SK-N-SH (cell line): ENCODE results near the gene WDR90. TPM values are rescaled to one million over a fixed set of nuclear protein-coding genes. Genes with fewer than 3 reads are reported as not detected.

Experiments used
- CTCF ChIA-PET: fragments of 300-600, 350-600 bp; formaldehyde crosslinking; extraction: SDS; loops from one replicate; lab custom pipeline; 2021; lab: Yijun Ruan, JAX
- POLR2A ChIA-PET: fragments of 350-600 bp; sonication (Branson Sonifier 250); formaldehyde crosslinking; extraction: SDS; loops from one replicate; lab custom pipeline; 2020; ENCODE audit warnings: antibody characterized with exemption, inconsistent platforms; lab: Yijun Ruan, JAX
- DNase-seq: peaks from one replicate; pipeline ENCODE4 v3.0.0; 2012
- H2AFZ ChIP-seq: fragments of 200-600 bp; sonication (generic); 2 replicates; pipeline ENCODE4 v1.8.1; 2016; ENCODE audit warnings: antibody characterized with exemption, mild to moderate bottlenecking, low read depth
- H3F3A ChIP-seq: fragments of 200-600 bp; sonication (generic); replicated peaks from 2 replicates; pipeline ENCODE3; 2016; ENCODE audit warnings: antibody characterized with exemption, mild to moderate bottlenecking; ENCODE audit not compliant: insufficient read depth
- H3K27ac ChIP-seq, 2 experiments: fragments of 200-500 bp in 1 of 2; fragments of 200-600 bp in 1 of 2; sonication (Bioruptor generic) in 1 of 2; sonication (generic), shearing (Covaris generic) in 1 of 2; 2 replicates each; pipeline versions ENCODE4 v1.5.1 to v1.6.1; 2014 to 2016; ENCODE audit warnings: low read depth in 2 of 2, inconsistent platforms in 1 of 2, low read length in 1 of 2, mild to moderate bottlenecking in 1 of 2, mixed read lengths in 1 of 2
- H3K27me3 ChIP-seq: fragments of 200-600 bp; sonication (generic), shearing (Covaris generic); 2 replicates; pipeline ENCODE4 v1.6.1; 2016; ENCODE audit warnings: mixed run types; ENCODE audit not compliant: insufficient read depth
- H3K36me3 ChIP-seq, 2 experiments: fragments of 200-500 bp in 1 of 2; fragments of 200-600 bp in 1 of 2; sonication (Bioruptor generic) in 1 of 2; sonication (generic) in 1 of 2; replicated peaks in 1 of 2; 2 replicates each; pipeline versions ENCODE3 to v1.5.1; 2014 to 2016; ENCODE audit warnings: low read length in 1 of 2, mild to moderate bottlenecking in 1 of 2; ENCODE audit not compliant: insufficient read depth in 2 of 2, control insufficient read depth in 1 of 2
- H3K4me1 ChIP-seq, 2 experiments: fragments of 200-500 bp in 1 of 2; fragments of 200-600 bp in 1 of 2; sonication (Bioruptor generic) in 1 of 2; sonication (generic), shearing (Covaris generic) in 1 of 2; 2 replicates each; pipeline versions ENCODE4 v1.5.1 to v1.6.1; 2014 to 2016; ENCODE audit warnings: low read depth in 1 of 2, low read length in 1 of 2, mixed run types in 1 of 2; ENCODE audit not compliant: insufficient read depth in 2 of 2, control insufficient read depth in 1 of 2
- H3K4me2 ChIP-seq: fragments of 200-600 bp; sonication (generic), shearing (Covaris generic); 2 replicates; pipeline ENCODE4 v1.6.1; 2017; ENCODE audit warnings: mixed run types
- H3K4me3 ChIP-seq, 2 experiments: fragments of 200-500 bp in 1 of 2; fragments of 200-600 bp in 1 of 2; sonication (Bioruptor generic) in 1 of 2; sonication (generic), shearing (Covaris generic) in 1 of 2; 2 replicates each; pipeline versions ENCODE4 v1.5.1 to v1.8.1; 2014 to 2016; ENCODE audit warnings: low read depth in 2 of 2, inconsistent platforms in 1 of 2, low read length in 1 of 2, mild to moderate bottlenecking in 1 of 2, mixed read lengths in 1 of 2, moderate library complexity in 1 of 2
- H3K79me2 ChIP-seq: fragments of 200-600 bp; sonication (generic); 2 replicates; pipeline ENCODE4 v1.8.1; 2017; ENCODE audit warnings: mild to moderate bottlenecking; ENCODE audit not compliant: insufficient read depth
- H3K9ac ChIP-seq: fragments of 200-600 bp; sonication (generic); 2 replicates; pipeline ENCODE4 v1.6.1; 2017; ENCODE audit warnings: mixed run types
- H3K9me2 ChIP-seq: fragments of 200-600 bp; sonication (generic); 2 replicates; pipeline ENCODE4 v1.6.1; 2017; ENCODE audit warnings: mixed run types
- H3K9me3 ChIP-seq: fragments of 200-600 bp; sonication (generic); 2 replicates; pipeline ENCODE4 v1.6.1; 2017; ENCODE audit warnings: mixed run types, mild to moderate bottlenecking, moderate library complexity
- H4K20me1 ChIP-seq: fragments of 200-600 bp; sonication (generic); 2 replicates; pipeline ENCODE4 v1.6.1; 2017; ENCODE audit warnings: mild to moderate bottlenecking, mixed run types; ENCODE audit not compliant: insufficient read depth
- ELF1 ChIP-seq: IDR thresholded peaks from 2 replicates; pipeline ENCODE4 v1.4.0; 2012
- GABPA ChIP-seq: IDR thresholded peaks from 2 replicates; pipeline ENCODE4 v1.4.0; 2012; ENCODE audit warnings: low read depth, mild to moderate bottlenecking
- GATA2 ChIP-seq: sonication (generic); formaldehyde crosslinking; IDR thresholded peaks from 2 replicates; pipeline ENCODE4 v1.5.0; 2020; ENCODE audit warnings: mild to moderate bottlenecking, missing genetic modification reagents
- MEF2A ChIP-seq: IDR thresholded peaks from 2 replicates; pipeline ENCODE4 v1.4.0; 2012; ENCODE audit warnings: low read depth, borderline replicate concordance
- MXI1 ChIP-seq: IDR thresholded peaks from 2 replicates; pipeline ENCODE4 v1.6.1; 2012; ENCODE audit warnings: mild to moderate bottlenecking, low read depth, low read length, improper control_type of control experiment
- POLR2AphosphoS5 ChIP-seq: IDR thresholded peaks from 2 replicates; pipeline ENCODE4 v1.6.1; 2012; ENCODE audit warnings: low read depth, low read length
- RAD21 ChIP-seq: IDR thresholded peaks from 2 replicates; pipeline ENCODE4 v1.6.1; 2012; ENCODE audit warnings: mild to moderate bottlenecking, low read length
- RCOR1 ChIP-seq: fragments of 150-350 bp; IDR thresholded peaks from 2 replicates; pipeline ENCODE4 v1.6.1; 2017; ENCODE audit warnings: antibody characterized with exemption, low read length
- SIN3A ChIP-seq: IDR thresholded peaks from 2 replicates; pipeline ENCODE4 v1.6.1; 2012; ENCODE audit warnings: low read depth, mild to moderate bottlenecking, low read length, moderate library complexity, borderline replicate concordance
- SMC3 ChIP-seq: IDR thresholded peaks from 2 replicates; pipeline ENCODE4 v1.6.1; 2012; ENCODE audit warnings: low read depth, low read length, improper control_type of control experiment
- YY1 ChIP-seq: IDR thresholded peaks from 2 replicates; pipeline ENCODE4 v1.4.0; 2012; ENCODE audit warnings: low read depth, mild to moderate bottlenecking
- WGBS: methylation state at CpG from one replicate; pipeline ENCODE4 v1.1.6; 2017; ENCODE audit warnings: low lambda C conversion rate; 5-methylcytosine and 5-hydroxymethylcytosine counted together
- polyA plus RNA-seq, 3 experiments: library from polyadenylated mRNA; depleted of rRNA; stranded (reverse); fragments of >200 nt; gene quantifications; 2 replicates each; pipeline ENCODE4 v1.2.3, GENCODE V29; 2012
- TF ChIP-seq, protein P1 (sequence below): IDR thresholded peaks from 2 replicates; pipeline ENCODE4; 2012
- TF ChIP-seq, protein P2 (sequence below): fragments of 150-350 bp; IDR thresholded peaks from 2 replicates; pipeline ENCODE4 v1.6.1; 2017; ENCODE audit warnings: antibody characterized with exemption, low read length, low read depth, borderline replicate concordance
- TF ChIP-seq, protein P3 (sequence below): fragments of 200-600 bp; sonication (generic); IDR thresholded peaks from 2 replicates; pipeline ENCODE4 v1.6.1; 2017; ENCODE audit warnings: antibody characterized with exemption, mild to moderate bottlenecking, moderate library complexity
- TF ChIP-seq, protein P4 (sequence below): IDR thresholded peaks from 2 replicates; pipeline ENCODE4 v1.6.1; 2012; ENCODE audit warnings: mild to moderate bottlenecking, low read depth, low read length, moderate library complexity

Gene WDR90
- polyA plus RNA-seq, 1 of the 3 experiments (the other 2 are of a cell fraction) = 32.0 TPM

DNA sequence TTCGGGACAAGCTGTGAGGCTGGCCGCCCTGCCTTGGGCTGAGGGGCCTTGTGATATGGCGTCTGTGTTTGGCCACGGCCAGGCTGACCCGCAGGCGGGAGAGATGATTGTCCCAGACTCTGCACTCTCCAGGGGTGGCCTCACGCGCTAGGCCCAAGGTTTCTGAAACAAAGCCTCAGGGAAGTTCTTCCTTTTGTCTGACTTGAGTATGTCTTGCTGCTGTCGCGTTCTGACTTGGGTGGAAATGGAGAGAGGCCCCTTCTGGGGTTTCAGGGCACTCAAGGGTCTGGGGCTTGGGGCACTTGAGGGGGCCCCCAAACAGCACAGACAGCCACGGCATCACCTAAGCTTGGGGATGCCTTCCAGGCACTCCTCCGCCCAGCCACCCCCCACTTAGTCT, 61.9 kb downstream of the WDR90 start (continued):
- TF ChIP-seq, protein P1, sequence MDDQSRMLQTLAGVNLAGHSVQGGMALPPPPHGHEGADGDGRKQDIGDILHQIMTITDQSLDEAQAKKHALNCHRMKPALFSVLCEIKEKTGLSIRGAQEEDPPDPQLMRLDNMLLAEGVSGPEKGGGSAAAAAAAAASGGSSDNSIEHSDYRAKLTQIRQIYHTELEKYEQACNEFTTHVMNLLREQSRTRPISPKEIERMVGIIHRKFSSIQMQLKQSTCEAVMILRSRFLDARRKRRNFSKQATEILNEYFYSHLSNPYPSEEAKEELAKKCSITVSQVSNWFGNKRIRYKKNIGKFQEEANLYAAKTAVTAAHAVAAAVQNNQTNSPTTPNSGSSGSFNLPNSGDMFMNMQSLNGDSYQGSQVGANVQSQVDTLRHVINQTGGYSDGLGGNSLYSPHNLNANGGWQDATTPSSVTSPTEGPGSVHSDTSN = no peak
- no peak for TF ChIP-seq POLR2AphosphoS5
- TF ChIP-seq, all 33 proteins: peak for 0

DNA sequence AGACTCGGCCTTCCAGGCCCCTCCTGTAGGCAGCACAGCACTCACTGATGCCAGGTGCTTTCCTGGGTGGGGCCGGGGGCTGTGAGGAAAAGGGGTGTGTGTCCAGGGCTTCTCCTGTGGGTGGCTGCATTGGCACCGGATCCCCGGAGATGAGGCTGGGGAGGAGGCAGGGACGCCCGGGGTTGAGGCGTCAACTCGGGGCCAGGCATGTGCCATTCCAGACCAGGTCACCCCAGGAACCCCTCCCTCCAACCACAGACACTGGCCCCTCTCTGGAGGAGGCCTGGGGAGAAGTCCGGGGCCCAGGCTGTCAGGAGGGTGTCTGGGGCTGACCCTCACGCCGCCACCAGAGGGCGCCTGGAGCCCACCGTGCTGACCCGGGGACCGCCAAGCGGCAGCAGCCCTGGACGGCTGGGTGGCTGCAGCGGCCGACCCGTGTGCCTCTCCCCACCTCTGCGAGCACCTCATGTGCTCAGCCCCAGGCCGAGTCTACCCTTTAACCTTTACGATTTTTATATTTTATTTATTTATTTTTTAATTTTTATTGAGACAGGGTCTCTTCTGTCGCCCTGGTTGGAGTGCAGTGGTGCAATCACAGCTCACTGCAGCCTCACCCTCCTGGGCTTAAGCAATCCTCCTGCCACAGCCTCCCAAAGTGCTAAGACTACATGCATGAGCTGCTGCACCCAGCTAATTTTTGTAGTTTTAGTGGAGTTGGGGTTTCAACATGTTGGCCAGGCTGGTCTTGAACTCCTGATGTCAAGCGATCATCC, 62.6 kb downstream of the WDR90 start:
- peaks cover 23 to 41% of the 10 kb centered on the region in 2 experiments; a peak in 2 of 4 replicates for H3K4me1 ChIP-seq
- peak overlapping the region; percentile 47; the same call in 1 of the 2 replicates for H3K4me2 ChIP-seq
- H3K27me3 ChIP-seq = no peaks in the 10 kb centered on the region
- 0 out of 2 replicates have a peak, but pooled peaks cover 2% of the 10 kb centered on the region for H3K79me2 ChIP-seq
- CTCF ChIA-PET = interaction anchor here (0.6 to 22.4 kb wide), 27 partner anchors 8 to 1513 kb away, joined by 3 to 358 read pairs (median 4); partner anchors contain the start of genes ANTKMT, CCDC78, CHTF18 and CIAO3
- POLR2A ChIA-PET = interaction anchor here (0.9 to 1.0 kb wide), 2 partner anchors 13 to 19 kb away, joined by 3 read pairs; no protein-coding TSS in a partner anchor
- WGBS = 15% methylated on average over 14 of the region's 25 CpGs
- no peak overlapping the region for H2AFZ ChIP-seq
- no peaks in the 10 kb centered on the region for H3K9me2 ChIP-seq
- H3K4me3 ChIP-seq = peak overlapping the region in 1 of 2 experiments; percentile 37; a peak in 1 of 4 replicates
- peaks cover 6% of the 10 kb centered on the region; the same call in 1 of the 2 replicates for H4K20me1 ChIP-seq
- peak; percentile 89 for TF ChIP-seq RAD21
- TF ChIP-seq MXI1 = no peak
- no peak for TF ChIP-seq ELF1
- TF ChIP-seq YY1 = no peak
- peak; percentile 82 for TF ChIP-seq SMC3
- TF ChIP-seq SIN3A = peak; percentile 61; the same call in 1 of the 2 replicates
- TF ChIP-seq, protein P2, sequence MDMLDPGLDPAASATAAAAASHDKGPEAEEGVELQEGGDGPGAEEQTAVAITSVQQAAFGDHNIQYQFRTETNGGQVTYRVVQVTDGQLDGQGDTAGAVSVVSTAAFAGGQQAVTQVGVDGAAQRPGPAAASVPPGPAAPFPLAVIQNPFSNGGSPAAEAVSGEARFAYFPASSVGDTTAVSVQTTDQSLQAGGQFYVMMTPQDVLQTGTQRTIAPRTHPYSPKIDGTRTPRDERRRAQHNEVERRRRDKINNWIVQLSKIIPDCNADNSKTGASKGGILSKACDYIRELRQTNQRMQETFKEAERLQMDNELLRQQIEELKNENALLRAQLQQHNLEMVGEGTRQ = no peak
- no peak for TF ChIP-seq GATA2 (CRISPR knock-in tag)
- no peak for TF ChIP-seq GABPA
- TF ChIP-seq, protein P3, sequence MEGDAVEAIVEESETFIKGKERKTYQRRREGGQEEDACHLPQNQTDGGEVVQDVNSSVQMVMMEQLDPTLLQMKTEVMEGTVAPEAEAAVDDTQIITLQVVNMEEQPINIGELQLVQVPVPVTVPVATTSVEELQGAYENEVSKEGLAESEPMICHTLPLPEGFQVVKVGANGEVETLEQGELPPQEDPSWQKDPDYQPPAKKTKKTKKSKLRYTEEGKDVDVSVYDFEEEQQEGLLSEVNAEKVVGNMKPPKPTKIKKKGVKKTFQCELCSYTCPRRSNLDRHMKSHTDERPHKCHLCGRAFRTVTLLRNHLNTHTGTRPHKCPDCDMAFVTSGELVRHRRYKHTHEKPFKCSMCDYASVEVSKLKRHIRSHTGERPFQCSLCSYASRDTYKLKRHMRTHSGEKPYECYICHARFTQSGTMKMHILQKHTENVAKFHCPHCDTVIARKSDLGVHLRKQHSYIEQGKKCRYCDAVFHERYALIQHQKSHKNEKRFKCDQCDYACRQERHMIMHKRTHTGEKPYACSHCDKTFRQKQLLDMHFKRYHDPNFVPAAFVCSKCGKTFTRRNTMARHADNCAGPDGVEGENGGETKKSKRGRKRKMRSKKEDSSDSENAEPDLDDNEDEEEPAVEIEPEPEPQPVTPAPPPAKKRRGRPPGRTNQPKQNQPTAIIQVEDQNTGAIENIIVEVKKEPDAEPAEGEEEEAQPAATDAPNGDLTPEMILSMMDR = peak; percentile 77
- no peak for TF ChIP-seq RCOR1
- TF ChIP-seq MEF2A = no peak
- TF ChIP-seq, protein P4, sequence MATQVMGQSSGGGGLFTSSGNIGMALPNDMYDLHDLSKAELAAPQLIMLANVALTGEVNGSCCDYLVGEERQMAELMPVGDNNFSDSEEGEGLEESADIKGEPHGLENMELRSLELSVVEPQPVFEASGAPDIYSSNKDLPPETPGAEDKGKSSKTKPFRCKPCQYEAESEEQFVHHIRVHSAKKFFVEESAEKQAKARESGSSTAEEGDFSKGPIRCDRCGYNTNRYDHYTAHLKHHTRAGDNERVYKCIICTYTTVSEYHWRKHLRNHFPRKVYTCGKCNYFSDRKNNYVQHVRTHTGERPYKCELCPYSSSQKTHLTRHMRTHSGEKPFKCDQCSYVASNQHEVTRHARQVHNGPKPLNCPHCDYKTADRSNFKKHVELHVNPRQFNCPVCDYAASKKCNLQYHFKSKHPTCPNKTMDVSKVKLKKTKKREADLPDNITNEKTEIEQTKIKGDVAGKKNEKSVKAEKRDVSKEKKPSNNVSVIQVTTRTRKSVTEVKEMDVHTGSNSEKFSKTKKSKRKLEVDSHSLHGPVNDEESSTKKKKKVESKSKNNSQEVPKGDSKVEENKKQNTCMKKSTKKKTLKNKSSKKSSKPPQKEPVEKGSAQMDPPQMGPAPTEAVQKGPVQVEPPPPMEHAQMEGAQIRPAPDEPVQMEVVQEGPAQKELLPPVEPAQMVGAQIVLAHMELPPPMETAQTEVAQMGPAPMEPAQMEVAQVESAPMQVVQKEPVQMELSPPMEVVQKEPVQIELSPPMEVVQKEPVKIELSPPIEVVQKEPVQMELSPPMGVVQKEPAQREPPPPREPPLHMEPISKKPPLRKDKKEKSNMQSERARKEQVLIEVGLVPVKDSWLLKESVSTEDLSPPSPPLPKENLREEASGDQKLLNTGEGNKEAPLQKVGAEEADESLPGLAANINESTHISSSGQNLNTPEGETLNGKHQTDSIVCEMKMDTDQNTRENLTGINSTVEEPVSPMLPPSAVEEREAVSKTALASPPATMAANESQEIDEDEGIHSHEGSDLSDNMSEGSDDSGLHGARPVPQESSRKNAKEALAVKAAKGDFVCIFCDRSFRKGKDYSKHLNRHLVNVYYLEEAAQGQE = no peak
- H3K36me3 ChIP-seq = no peaks in the 10 kb centered on the region
- DNase-seq = peak; percentile 93
- H3K9me3 ChIP-seq = no peaks in the 10 kb centered on the region
- peak overlapping the region in 1 of 2 experiments; percentile 67; a peak in 1 of 4 replicates for H3K27ac ChIP-seq
- H3K9ac ChIP-seq = no peak overlapping the region
- peaks cover 30% of the 10 kb centered on the region for H3F3A ChIP-seq
